ENCODE results near the gene ABCD1.
"Not testable (repeated sequence)": the region's sequence is repeated elsewhere in the genome, so short reads cannot be mapped to it uniquely, and the experiment has no call there.

The ABCD1 gene

DNA sequence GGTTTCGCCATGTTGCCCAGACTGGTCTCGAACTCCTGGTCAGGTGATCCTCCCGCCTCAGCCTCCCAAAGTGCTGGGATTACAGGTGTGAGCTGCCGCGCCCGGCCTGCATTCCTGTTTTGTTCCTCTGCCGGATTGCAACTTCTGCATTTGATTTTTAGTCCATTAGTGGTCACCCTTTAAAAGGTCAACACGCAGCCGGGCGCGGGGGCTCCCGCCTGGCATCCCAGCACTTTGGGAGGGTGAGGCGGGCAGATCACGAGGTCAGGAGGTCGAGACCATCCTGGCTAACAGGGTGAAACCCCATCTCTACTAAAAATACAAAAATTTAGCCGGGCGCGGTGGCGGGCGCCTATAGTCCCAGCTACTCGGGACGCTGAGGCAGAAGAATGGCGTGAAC, 5.5 kb downstream of the ABCD1 start:
- H3K9me3 Mint-ChIP-seq; H3K27me3 Mint-ChIP-seq; H3K4me3 Mint-ChIP-seq; intact Hi-C loops (cut with micrococcal nuclease): not testable (repeated sequence)
- Mint-ChIP-seq H3K36me3 (ENCODE audit: low read depth) (peaks cover 64% of the 10 kb centered on the region), H3K4me1 (ENCODE audit: low read depth) (peaks cover 66% of the 10 kb centered on the region), H3K27ac (peak overlapping the region; percentile 43)

- Mint-ChIP-seq H3K4me3 (no peak overlapping the region), H3K27me3 (no peaks in the 10 kb centered on the region), H3K36me3 (ENCODE audit: low read depth) (peaks cover 76% of the 10 kb centered on the region), H3K27ac (peak overlapping the region; percentile 92), H3K4me1 (ENCODE audit: low read depth) (peaks cover 64% of the 10 kb centered on the region), H3K9me3 (no peaks in the 10 kb centered on the region)
- intact Hi-C loops (cut with micrococcal nuclease): no loop called here
Observed at GRCh38 chrX:153731117-153731844, 6.6 kb downstream of the ABCD1 start.

DNA sequence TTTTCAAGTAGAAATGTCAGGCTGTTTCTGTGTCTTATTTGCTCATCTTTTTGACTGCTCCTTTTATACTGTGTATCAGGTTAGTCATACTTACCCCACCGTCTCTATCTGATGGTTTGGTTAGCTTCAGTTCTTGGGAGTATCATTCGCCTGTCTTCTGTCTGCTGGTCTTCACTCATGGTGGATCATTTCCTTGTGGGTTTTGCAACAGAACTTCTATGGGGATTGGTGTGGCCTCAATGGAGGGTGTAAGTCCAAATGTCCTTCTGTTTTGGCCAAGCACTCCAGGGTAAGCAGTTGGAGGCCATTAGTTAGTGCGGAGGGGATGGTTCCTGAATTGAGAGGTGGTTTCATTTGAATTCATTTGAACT, 7.2 kb downstream of the ABCD1 start:
- peaks cover 63% of the 10 kb centered on the region for H3K4me1 Mint-ChIP-seq (ENCODE audit: low read depth)
- no peaks in the 10 kb centered on the region for H3K9me3 Mint-ChIP-seq
- peak overlapping the region; percentile 51 for H3K4me3 Mint-ChIP-seq
- intact Hi-C loops (cut with micrococcal nuclease): no loop called here
- peak overlapping the region; percentile 92 for H3K27ac Mint-ChIP-seq
- no peaks in the 10 kb centered on the region for H3K27me3 Mint-ChIP-seq
- peaks cover 81% of the 10 kb centered on the region for H3K36me3 Mint-ChIP-seq (ENCODE audit: low read depth)

GRCh38 chrX:153732401-153732800, 7.7 kb downstream of the ABCD1 start:
- intact Hi-C loops (cut with micrococcal nuclease): no loop called here
- no peaks in the 10 kb centered on the region for H3K27me3 Mint-ChIP-seq
- H3K36me3 Mint-ChIP-seq (ENCODE audit: low read depth): peaks cover 87% of the 10 kb centered on the region
- peaks cover 57% of the 10 kb centered on the region for H3K4me1 Mint-ChIP-seq (ENCODE audit: low read depth)
- peak overlapping the region; percentile 51 for H3K4me3 Mint-ChIP-seq
- H3K9me3 Mint-ChIP-seq: no peaks in the 10 kb centered on the region
- H3K27ac Mint-ChIP-seq: peak overlapping the region; percentile 92

DNA sequence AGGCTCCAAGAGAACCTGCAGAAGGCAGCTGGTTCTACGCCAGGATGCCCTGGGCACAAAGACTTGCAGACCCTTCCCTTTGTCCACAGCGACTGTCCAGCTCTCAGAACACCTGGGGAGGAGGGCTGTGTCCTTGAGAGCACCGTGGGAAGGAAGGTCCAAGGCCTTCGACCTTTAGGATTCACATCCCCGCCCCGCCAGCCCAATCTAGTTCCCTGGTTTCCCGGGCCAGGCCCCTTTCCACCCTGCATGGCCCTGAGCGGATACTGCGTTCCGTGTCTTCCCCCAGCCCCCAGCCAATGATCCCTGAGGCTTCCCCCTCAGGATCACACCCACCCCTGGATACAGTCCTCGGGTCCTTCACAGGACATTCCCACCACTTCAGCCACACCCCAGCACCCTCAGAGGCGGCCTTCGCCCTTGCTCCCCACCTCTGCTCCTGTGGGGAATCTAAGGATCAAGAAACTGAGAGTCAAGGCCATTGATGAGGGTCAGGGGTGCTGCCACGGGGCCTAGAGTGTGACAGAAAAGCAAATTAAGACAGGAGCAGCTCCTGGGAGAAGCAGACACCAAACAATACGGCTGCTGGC, 9.1 kb downstream of the ABCD1 start:
- no peaks in the 10 kb centered on the region for H3K9me3 Mint-ChIP-seq

DNA sequence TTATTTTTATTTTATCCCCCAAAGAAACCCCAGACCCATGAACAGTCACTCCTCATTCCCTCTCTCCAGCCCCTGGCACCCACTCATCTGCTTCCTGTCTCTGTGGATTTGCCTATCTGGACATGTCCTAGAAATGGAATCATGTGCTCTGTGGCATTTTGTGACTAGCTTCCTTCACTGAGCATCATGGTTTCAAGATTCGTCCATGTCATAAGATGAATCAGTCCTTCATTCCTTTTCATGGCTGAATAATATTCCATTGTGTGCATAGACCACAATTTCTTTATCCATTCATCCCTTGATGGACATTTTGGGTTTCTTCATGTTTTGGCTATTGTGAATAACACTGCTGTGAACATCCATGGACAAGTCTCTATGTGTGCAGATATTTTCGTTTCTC, 10.2 kb downstream of the ABCD1 start:
- Mint-ChIP-seq H3K36me3 (ENCODE audit: low read depth) (peaks cover 91% of the 10 kb centered on the region), H3K4me3 (no peak overlapping the region), H3K9me3 (no peaks in the 10 kb centered on the region), H3K27me3 (no peaks in the 10 kb centered on the region), H3K4me1 (ENCODE audit: low read depth) (peaks cover 37% of the 10 kb centered on the region), H3K27ac (no peak overlapping the region)
- intact Hi-C loops (cut with micrococcal nuclease): no loop called here

More for the DNA sequence above, 9.1 kb downstream of the ABCD1 start:
- H3K36me3 Mint-ChIP-seq (ENCODE audit: low read depth): peaks cover 91% of the 10 kb centered on the region
- no peaks in the 10 kb centered on the region for H3K27me3 Mint-ChIP-seq
- H3K4me3 Mint-ChIP-seq: no peak overlapping the region
- intact Hi-C loops (cut with micrococcal nuclease): no loop called here
- peak overlapping the region; percentile 92 for H3K27ac Mint-ChIP-seq
- H3K4me1 Mint-ChIP-seq (ENCODE audit: low read depth): peaks cover 47% of the 10 kb centered on the region

DNA sequence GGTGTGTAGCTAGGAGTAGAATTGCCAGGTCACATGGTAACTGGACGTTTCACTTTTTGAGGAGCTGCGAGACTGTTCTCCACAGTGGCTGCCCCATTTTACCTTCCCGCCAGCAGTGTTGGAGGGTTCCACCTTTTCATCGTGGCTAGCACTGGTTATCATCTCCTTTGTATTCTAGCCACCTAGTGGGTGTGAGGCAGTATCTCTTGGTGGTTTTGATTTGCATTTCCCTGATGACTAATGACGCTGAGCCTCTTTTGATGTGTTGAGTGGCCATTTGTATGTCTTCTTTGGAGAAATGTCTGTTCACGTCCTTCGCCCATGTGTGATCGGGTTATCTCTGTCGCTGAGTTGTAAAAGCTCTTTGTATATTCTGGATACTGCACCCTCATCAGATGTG, 10.6 kb downstream of the ABCD1 start:
- intact Hi-C loops (cut with micrococcal nuclease): no loop called here
- H3K4me3 Mint-ChIP-seq: no peak overlapping the region
- no peak overlapping the region for H3K27ac Mint-ChIP-seq
- no peaks in the 10 kb centered on the region for H3K9me3 Mint-ChIP-seq
- H3K27me3 Mint-ChIP-seq: no peaks in the 10 kb centered on the region
- peaks cover 92% of the 10 kb centered on the region for H3K36me3 Mint-ChIP-seq (ENCODE audit: low read depth)
- peaks cover 37% of the 10 kb centered on the region for H3K4me1 Mint-ChIP-seq (ENCODE audit: low read depth)

GRCh38 chrX:153736071-153736820, 11.6 kb downstream of the ABCD1 start:
- Mint-ChIP-seq H3K9me3 (no peaks in the 10 kb centered on the region), H3K4me1 (ENCODE audit: low read depth) (peaks cover 29% of the 10 kb centered on the region), H3K4me3 (no peak overlapping the region), H3K27me3 (no peaks in the 10 kb centered on the region), H3K36me3 (ENCODE audit: low read depth) (peaks cover 92% of the 10 kb centered on the region), H3K27ac (no peak overlapping the region)
- intact Hi-C loops (cut with micrococcal nuclease): no loop called here

GRCh38 chrX:153736871-153737441, 12.3 kb downstream of the ABCD1 start:
- Mint-ChIP-seq H3K27ac (no peak overlapping the region), H3K36me3 (ENCODE audit: low read depth) (peaks cover 92% of the 10 kb centered on the region), H3K4me3 (no peak overlapping the region), H3K9me3 (no peaks in the 10 kb centered on the region), H3K27me3 (no peaks in the 10 kb centered on the region), H3K4me1 (ENCODE audit: low read depth) (peaks cover 22% of the 10 kb centered on the region)
- intact Hi-C loops (cut with micrococcal nuclease): no loop called here

GRCh38 chrX:153738056-153738605, 13.5 kb downstream of the ABCD1 start:
- Mint-ChIP-seq H3K4me1 (ENCODE audit: low read depth) (peaks cover 12% of the 10 kb centered on the region), H3K4me3 (no peak overlapping the region), H3K9me3 (no peaks in the 10 kb centered on the region), H3K27me3 (no peaks in the 10 kb centered on the region), H3K36me3 (ENCODE audit: low read depth) (peaks cover 100% of the 10 kb centered on the region), H3K27ac (no peak overlapping the region)
- intact Hi-C loops (cut with micrococcal nuclease): no loop called here

DNA sequence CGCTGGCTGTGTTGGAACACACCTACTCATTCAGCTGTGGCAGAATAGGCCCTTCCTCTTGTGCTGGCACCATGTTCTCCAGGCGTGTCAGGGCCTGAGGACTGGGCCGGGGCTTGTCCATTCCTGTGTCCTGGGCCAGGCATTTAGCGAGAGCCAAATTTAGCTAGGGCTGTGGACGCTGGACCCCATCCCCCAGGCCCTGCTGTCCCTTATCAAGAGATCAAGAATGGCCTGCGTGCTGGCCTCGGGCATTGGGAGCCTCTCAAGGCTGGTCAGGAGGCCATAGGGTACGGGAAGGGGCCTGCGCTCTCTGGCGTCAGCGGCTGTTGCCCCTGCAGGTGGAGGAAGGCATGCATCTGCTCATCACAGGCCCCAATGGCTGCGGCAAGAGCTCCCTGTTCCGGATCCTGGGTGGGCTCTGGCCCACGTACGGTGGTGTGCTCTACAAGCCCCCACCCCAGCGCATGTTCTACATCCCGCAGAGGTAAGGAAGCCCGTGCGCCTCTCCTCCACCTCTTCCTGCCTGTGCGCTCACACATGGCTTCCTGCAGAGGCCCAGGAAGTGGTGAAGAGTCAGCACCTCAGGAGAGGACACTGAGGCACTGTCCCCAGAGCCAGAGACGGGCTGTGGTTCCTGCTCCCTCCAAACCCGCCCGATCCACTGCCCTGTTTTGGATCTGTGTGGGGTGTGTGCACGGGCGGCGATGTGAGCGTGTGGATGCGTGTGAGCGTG, 15.3 kb downstream of the ABCD1 start:
- no peak overlapping the region for H3K4me3 Mint-ChIP-seq
- no peaks in the 10 kb centered on the region for H3K9me3 Mint-ChIP-seq
- H3K27me3 Mint-ChIP-seq: peaks cover 12% of the 10 kb centered on the region
- no peak overlapping the region for H3K27ac Mint-ChIP-seq
- peaks cover 94% of the 10 kb centered on the region for H3K36me3 Mint-ChIP-seq (ENCODE audit: low read depth)
- peaks cover 17% of the 10 kb centered on the region for H3K4me1 Mint-ChIP-seq (ENCODE audit: low read depth)
- intact Hi-C loops (cut with micrococcal nuclease): no loop called here

- H3K4me1 Mint-ChIP-seq (ENCODE audit: low read depth): peaks cover 16% of the 10 kb centered on the region
- no peaks in the 10 kb centered on the region for H3K9me3 Mint-ChIP-seq
- no peak overlapping the region for H3K4me3 Mint-ChIP-seq
- peaks cover 86% of the 10 kb centered on the region for H3K36me3 Mint-ChIP-seq (ENCODE audit: low read depth)
- intact Hi-C loops (cut with micrococcal nuclease): no loop called here
- H3K27ac Mint-ChIP-seq: no peak overlapping the region
- H3K27me3 Mint-ChIP-seq: peaks cover 14% of the 10 kb centered on the region
Observed at GRCh38 chrX:153740631-153741222, 16.1 kb downstream of the ABCD1 start.

DNA sequence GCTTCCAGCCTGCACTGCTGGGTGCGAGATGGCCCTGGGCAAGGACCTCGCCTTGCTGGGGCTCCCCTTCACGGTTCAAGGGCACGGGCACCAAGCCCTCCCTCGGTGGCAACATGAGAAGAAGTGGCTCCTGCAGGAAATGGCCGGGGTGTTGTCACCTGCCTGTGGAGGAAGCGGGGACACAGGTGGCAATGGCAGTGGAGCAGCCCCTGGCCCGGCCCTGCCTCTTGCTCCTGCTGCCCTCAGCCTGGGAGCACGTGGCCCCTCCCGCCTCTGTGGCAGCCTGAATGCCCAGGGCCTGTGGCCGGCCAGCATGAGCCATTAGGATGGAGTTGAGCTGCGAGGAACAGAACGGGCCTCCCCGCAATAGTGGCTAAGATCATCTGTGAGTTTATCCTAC, 16.8 kb downstream of the ABCD1 start:
- Mint-ChIP-seq H3K9me3 (no peaks in the 10 kb centered on the region), H3K4me3 (no peak overlapping the region), H3K36me3 (ENCODE audit: low read depth) (peaks cover 79% of the 10 kb centered on the region), H3K27me3 (peaks cover 19% of the 10 kb centered on the region), H3K27ac (no peak overlapping the region), H3K4me1 (ENCODE audit: low read depth) (peaks cover 16% of the 10 kb centered on the region)
- intact Hi-C loops (cut with micrococcal nuclease): no loop called here

Data from dendritic cell treated with granulocyte-macrophage colony-stimulating factor and Interleukin-4, amounts not matched to agents 40 ng/mL and 50 ng/mL, for 4 days (primary cell).